K562 treated with DMSO at 1 percent for 4 hours (cell line): ENCODE data around the gene MAP3K21. TPM values are rescaled to one million over a fixed set of nuclear protein-coding genes. Genes with fewer than 3 reads are reported as not detected.

ENCODE experiments used
- total RNA-seq: library from RNA; unstranded; fragments of 300-600 nt; gene quantifications from 2 replicates; pipeline ENCODE4 v1.2.3, GENCODE V29; 2022; ENCODE audit not compliant: insufficient read depth

MAP3K21 gene
- 0.35 and 0.70 TPM in 2 replicates for total RNA-seq

DNA sequence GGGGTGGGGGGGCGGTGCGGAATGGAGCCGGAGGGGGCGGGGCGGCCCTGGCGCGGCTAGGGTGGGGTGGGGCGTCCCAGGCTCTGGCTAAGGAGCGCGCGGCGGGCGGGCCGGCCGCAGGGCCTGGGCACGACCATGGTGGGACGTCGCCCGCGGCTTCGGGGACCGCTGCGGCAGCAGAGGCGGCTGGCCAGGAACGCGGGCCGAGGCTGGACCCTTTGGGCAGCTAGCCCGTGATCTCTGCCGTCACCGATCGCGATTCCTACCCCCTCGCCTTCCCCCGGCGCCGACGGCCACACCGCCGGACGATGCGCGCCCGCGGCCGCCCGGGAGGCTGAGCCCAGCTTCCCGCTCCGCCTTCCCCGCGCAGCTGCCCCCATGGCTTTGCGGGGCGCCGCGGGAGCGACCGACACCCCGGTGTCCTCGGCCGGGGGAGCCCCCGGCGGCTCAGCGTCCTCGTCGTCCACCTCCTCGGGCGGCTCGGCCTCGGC is at the start of gene MAP3K21:
MAP3K21 (plus strand) TSS at position 74 of the 491 bp plus-strand sequence; CDS start at position 379, 305 bp downstream.

DNA sequence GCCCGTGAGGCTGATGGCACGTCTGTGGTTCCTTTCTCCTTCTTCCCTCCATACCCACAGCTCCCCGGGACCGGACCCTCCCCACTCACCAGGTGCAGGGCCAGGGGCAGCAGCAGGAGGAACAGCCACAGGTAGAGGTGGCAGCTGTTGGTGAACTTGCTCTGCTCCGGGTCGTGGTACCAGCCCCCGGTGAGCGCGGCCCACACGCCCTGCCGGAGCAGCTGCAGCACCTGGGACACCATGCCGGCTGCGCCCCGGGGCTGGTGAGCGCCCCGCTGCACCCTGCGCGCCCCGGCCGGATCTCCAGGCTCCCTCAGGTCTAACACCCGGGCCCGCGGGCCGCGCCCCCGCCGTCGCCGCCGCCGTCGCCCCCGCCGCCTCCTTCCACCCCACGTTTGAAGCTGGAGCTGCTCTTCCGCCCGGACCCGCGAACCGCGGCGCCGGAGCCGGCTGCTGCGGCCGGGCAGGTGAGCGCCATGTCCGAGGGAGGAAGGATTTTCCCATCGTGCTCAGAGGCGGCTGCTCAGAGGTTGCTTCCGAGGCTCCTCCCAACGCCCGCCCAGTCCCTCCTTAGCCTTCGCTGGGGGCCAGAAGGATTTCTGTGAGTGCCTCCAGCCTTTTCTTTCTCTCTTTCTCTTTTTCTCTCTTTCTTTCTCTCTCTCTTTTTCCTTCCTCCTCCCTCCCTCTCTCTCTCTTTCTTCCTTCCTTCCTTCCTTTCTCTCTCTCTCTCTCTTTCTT is 32.1 kb upstream of the MAP3K21 start, which contains the start of gene PCNX2:
PCNX2 (minus strand) TSS at position 489 of the 738 bp plus-strand sequence; CDS start at position 242, 247 bp downstream.

Other genes starting within 250 kb of the MAP3K21 start
- gene PCNX2, start 32.0 kb upstream of the MAP3K21 start, total RNA-seq, result not detected in 2 replicates